Right cardiac atrium (tissue), 5 donors: ENCODE measurements around the gene RWDD1. TPM values are rescaled to one million over a fixed set of nuclear protein-coding genes. Genes with fewer than 3 reads are reported as not detected.
"Not testable (repeated sequence)": the region's sequence is repeated elsewhere in the genome, so short reads cannot be mapped to it uniquely, and the experiment has no call there.

ENCODE experiments used
- ATAC-seq, 2 donors: fragments of 200-7000 bp; cut with Tn5 transposase; one replicate each; pipeline versions ENCODE4 v1.8.0 to v1.9.1; 2020; ENCODE audit warnings: moderate library complexity in 2 of 2, mild to moderate bottlenecking in 1 of 2
- DNase-seq, 3 donors: peaks; one replicate each; pipeline ENCODE4 v3.0.0-alpha.2; 2020
- H3K27ac ChIP-seq: one replicate; pipeline ENCODE4 v1.5.1; 2013; ENCODE audit warnings: mild to moderate bottlenecking, low read length, control low read depth, moderate library complexity
- H3K27me3 ChIP-seq: one replicate; pipeline ENCODE4 v1.6.1; 2013; ENCODE audit not compliant: control insufficient read depth, insufficient read depth
- H3K4me1 ChIP-seq: one replicate; pipeline ENCODE4 v1.6.1; 2013; ENCODE audit warnings: low read length; ENCODE audit not compliant: control insufficient read depth, insufficient read depth
- H3K4me3 ChIP-seq: one replicate; pipeline ENCODE4 v1.5.1; 2013; ENCODE audit warnings: low read length, control low read depth
- H3K9me3 ChIP-seq: one replicate; pipeline ENCODE4 v1.6.1; 2013; ENCODE audit warnings: low read length; ENCODE audit not compliant: control insufficient read depth
- WGBS: extraction: QIAGEN DNeasy Blood & Tissue Kit; methylation state at CpG from one replicate; pipeline ENCODE4 v1.1.7; 2013; 5-methylcytosine and 5-hydroxymethylcytosine counted together
- intact Hi-C, 4 donors: fragments of 100-400 bp; cut with DNase I; formaldehyde crosslinking; loops; one replicate each; pipeline versions ENCODE4 v1.11.0 to v1.14.0; 2022 to 2023
- polyA plus RNA-seq: library from polyadenylated mRNA; stranded (reverse); fragments of 200-250 nt; gene quantifications from one replicate; pipeline ENCODE4 v1.2.3, GENCODE V29; 2013
- total RNA-seq, 4 donors: library from RNA; stranded (reverse); fragmentation: NEBNext Ultra II Directional; extraction: Animal tissue kit (Norgen Biotek cat#: 25700); gene quantifications; one replicate each; pipeline ENCODE4 v1.2.1, GENCODE V29; 2021
- donor health status: healthy with polysubstance abuse.
- donor health status: DM: no; HTN: yes; CAD: no.
- donor health status: DM: no; HTN: no; CAD: no.
- donor health status: DM: no; HTN: yes; CAD: no; lungs with severe emphysema.
- donor health status: DM: yes; HTN: yes; CAD: no.

RWDD1 gene
- total and polyA plus RNA-seq, 5 donors: 57.2 to 90.8 (median 68.2) TPM

DNA sequence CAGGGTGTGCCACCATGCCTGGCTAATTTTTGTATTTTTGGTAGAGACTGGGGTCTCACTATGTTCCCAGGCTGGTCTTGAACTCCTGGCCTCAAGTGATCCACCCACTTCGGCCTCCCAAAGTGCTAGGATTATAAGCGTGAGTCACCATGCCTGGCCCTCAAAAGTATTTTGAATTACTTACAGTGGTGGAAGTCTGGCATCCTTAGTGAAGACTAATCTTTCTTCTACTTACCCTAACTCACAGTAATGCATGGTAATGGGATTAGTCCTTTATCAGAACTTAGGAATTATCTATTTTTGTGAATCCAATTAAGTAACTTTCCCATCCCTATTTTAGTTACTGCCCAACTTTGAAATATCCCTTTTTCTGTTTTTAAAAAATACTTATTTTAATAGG lies 3.9 kb downstream of the RWDD1 start:
- Histone ChIP-seq H3K27me3 (no peaks in the 10 kb centered on the region), H3K27ac (no peak overlapping the region), H3K4me3 (no peak overlapping the region), H3K9me3 (no peaks in the 10 kb centered on the region), H3K4me1 (peaks cover 3% of the 10 kb centered on the region)
- WGBS: 93% methylated on average over 2 of the region's 2 CpGs
- no peak for DNase-seq
- intact Hi-C loops: no loop called here
- no peak for ATAC-seq

- H3K27me3 ChIP-seq: no peaks in the 10 kb centered on the region
- no peak overlapping the region for H3K4me3 ChIP-seq
- ATAC-seq (no peak), DNase-seq (no peak)
- intact Hi-C loops: no loop called here
- H3K27ac ChIP-seq: no peak overlapping the region
- 74% methylated on average over 5 of the region's 5 CpGs for WGBS
- peaks cover 3% of the 10 kb centered on the region for H3K4me1 ChIP-seq
- no peaks in the 10 kb centered on the region for H3K9me3 ChIP-seq
Observed at GRCh38 chr6:116577486-116577885, 6.2 kb downstream of the RWDD1 start.

GRCh38 chr6:116578335-116578734 lies 7.0 kb downstream of the RWDD1 start:
- H3K27me3 ChIP-seq: no peaks in the 10 kb centered on the region
- no peak overlapping the region for H3K27ac ChIP-seq
- DNase-seq (no peak), ATAC-seq (no peak)
- H3K9me3 ChIP-seq: no peaks in the 10 kb centered on the region
- intact Hi-C loops: no loop called here
- no peak overlapping the region for H3K4me3 ChIP-seq
- H3K4me1 ChIP-seq: no peaks in the 10 kb centered on the region

GRCh38 chr6:116579143-116579542 lies 7.8 kb downstream of the RWDD1 start:
- no peaks in the 10 kb centered on the region for H3K4me1 ChIP-seq
- H3K9me3 ChIP-seq: no peaks in the 10 kb centered on the region
- ATAC-seq (no peak), DNase-seq (no peak)
- H3K27me3 ChIP-seq: no peaks in the 10 kb centered on the region
- H3K27ac ChIP-seq: no peak overlapping the region
- intact Hi-C loops: no loop called here
- no peak overlapping the region for H3K4me3 ChIP-seq
- 90% methylated on average over 1 of the region's 1 CpG for WGBS

DNA sequence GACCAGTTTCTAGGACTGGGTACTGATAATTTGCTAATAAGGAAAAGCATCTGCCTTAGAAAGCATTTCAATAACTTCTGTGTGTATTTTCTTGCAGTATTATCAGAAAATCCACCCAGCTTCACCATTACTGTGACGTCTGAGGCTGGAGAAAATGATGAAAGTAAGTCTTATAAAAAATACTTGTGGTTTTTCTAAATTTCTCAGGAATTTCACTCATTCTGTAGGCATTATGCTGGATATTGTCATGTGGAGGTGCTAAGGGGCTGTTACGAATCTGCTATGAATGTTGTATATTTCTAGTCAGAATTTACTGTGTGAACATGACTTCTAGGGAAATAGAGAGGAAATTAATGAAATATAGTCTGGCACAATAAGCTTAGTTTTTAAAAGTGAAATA lies 8.9 kb downstream of the RWDD1 start:
- H3K4me3 ChIP-seq: no peak overlapping the region
- ATAC-seq: no peak

GRCh38 chr6:116586276-116586675 lies 15.0 kb downstream of the RWDD1 start:
- Histone ChIP-seq H3K4me1 (no peaks in the 10 kb centered on the region), H3K4me3 (no peak overlapping the region), H3K27ac (no peak overlapping the region), H3K9me3 (no peaks in the 10 kb centered on the region), H3K27me3 (no peaks in the 10 kb centered on the region)
- ATAC-seq (no peak), DNase-seq (no peak)
- intact Hi-C loops: no loop called here

More for the DNA sequence above, 8.9 kb downstream of the RWDD1 start:
- intact Hi-C loops: no loop called here
- no peak for DNase-seq
- H3K27ac ChIP-seq: no peak overlapping the region
- no peaks in the 10 kb centered on the region for H3K4me1 ChIP-seq
- no peaks in the 10 kb centered on the region for H3K27me3 ChIP-seq
- WGBS: 78% methylated on average over 2 of the region's 2 CpGs
- no peaks in the 10 kb centered on the region for H3K9me3 ChIP-seq

GRCh38 chr6:116586738-116587137 lies 15.4 kb downstream of the RWDD1 start:
- Histone ChIP-seq H3K4me3 (no peak overlapping the region), H3K27me3 (no peaks in the 10 kb centered on the region), H3K27ac (no peak overlapping the region), H3K9me3 (no peaks in the 10 kb centered on the region), H3K4me1 (no peaks in the 10 kb centered on the region)
- ATAC-seq: no peak
- intact Hi-C loops: no loop called here
- no peak for DNase-seq
- 95% methylated on average over 2 of the region's 2 CpGs for WGBS

GRCh38 chr6:116595247-116595646 lies 23.9 kb downstream of the RWDD1 start:
- DNase-seq (no peak), ATAC-seq (no peak)
- 95% methylated on average over 3 of the region's 3 CpGs for WGBS
- Histone ChIP-seq H3K27ac (no peak overlapping the region), H3K4me1 (no peaks in the 10 kb centered on the region), H3K4me3 (no peak overlapping the region), H3K9me3 (no peaks in the 10 kb centered on the region), H3K27me3 (no peaks in the 10 kb centered on the region)
- intact Hi-C loops: no loop called here

- WGBS: 71% methylated on average over 4 of the region's 4 CpGs
- no peak overlapping the region for H3K4me3 ChIP-seq
- no peak overlapping the region for H3K27ac ChIP-seq
- intact Hi-C loops: no loop called here
- ATAC-seq (no peak), DNase-seq (no peak)
- no peaks in the 10 kb centered on the region for H3K4me1 ChIP-seq
- no peaks in the 10 kb centered on the region for H3K9me3 ChIP-seq
- H3K27me3 ChIP-seq: no peaks in the 10 kb centered on the region
Observed at GRCh38 chr6:116596815-116597214, 25.5 kb downstream of the RWDD1 start.

DNA sequence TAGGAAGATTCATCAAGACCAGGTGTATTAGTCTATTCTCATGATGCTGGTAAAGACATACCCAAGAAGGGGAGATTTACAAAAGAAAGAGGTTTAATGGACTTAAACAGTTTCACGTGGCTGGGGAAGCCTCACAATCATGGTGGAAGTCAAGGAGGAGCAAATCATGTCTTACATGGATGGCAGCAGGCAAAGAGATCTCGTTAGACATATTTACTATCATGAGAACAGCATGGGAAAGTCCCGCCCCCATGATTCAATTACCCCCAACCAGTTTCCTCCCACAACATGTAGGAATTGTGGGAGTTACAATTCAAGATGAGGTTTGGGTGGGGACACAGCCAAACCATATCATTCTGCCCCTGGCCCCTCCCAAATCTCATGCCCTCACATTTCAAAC lies 32.6 kb downstream of the RWDD1 start:
- intact Hi-C loops, H3K27ac ChIP-seq, H3K4me3 ChIP-seq, ATAC-seq, DNase-seq, H3K27me3 ChIP-seq, H3K4me1 ChIP-seq, H3K9me3 ChIP-seq: not testable (repeated sequence)
- 92% methylated on average over 3 of the region's 3 CpGs for WGBS

DNA sequence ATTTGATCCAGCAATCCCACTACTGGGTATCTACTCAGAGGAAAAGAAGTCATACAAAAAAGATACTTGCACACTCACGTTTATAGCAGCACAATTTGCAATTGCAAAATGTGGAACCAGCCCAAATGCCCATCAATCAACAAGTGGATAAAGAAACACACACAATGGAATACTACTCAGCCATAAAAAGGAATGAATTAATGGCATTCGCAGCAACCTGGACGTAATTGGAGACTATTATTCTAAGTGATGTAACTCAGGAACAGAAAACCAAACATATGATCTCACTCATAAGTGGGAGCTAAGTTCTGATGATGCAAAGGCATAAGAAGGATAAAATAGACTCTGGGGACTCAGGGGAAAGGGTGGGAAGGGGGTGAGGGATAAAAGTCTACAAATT lies 33.6 kb downstream of the RWDD1 start:
- H3K9me3 ChIP-seq, H3K27me3 ChIP-seq, H3K4me3 ChIP-seq, ATAC-seq, DNase-seq, H3K4me1 ChIP-seq, intact Hi-C loops, H3K27ac ChIP-seq: not testable (repeated sequence)
- WGBS: 91% methylated on average over 3 of the region's 3 CpGs

DNA sequence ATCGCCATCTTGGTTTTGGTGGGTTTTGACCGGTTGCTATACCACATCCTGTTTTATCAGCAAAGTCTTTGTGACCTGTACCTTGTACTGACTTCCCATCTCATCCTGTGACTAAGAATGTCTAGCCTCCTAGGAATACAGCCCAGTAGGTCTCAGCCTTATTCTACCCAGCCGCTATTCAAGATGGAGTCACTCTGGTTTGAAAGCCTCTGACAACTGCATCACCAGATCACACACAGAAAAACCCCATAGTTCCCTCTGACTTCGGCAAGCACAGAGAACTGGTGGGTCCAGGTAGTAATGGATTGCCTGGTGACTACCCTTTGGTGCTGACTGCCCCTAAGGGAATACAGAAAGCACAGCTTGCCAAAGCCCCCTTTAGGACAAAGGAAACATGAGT lies 34.6 kb downstream of the RWDD1 start:
- Histone ChIP-seq H3K4me3 (no peak overlapping the region), H3K27ac (no peak overlapping the region), H3K9me3 (no peaks in the 10 kb centered on the region), H3K4me1 (no peaks in the 10 kb centered on the region), H3K27me3 (no peaks in the 10 kb centered on the region)
- ATAC-seq (no peak), DNase-seq (no peak)
- 98% methylated on average over 4 of the region's 4 CpGs for WGBS
- intact Hi-C loops: no loop called here
